K562 (cell line): ENCODE results near the gene ALDH16A1. TPM values are rescaled to one million over a fixed set of nuclear protein-coding genes. Genes with fewer than 3 reads are reported as not detected.
A peak's percentile ranks its signal among the peaks of the same experiment; 100 is the strongest.

Experiments used
- ARNT ChIP-seq, 2 experiments: fragments of 450-650 bp; IDR thresholded peaks; 2 replicates each; pipeline ENCODE4 v1.6.1; 2016; ENCODE audit warnings: mild to moderate bottlenecking in 1 of 2
- ATF1 ChIP-seq, 2 experiments: fragments of 450-650 bp in 1 of 2; IDR thresholded peaks; 2 replicates each; pipeline ENCODE4 v1.6.1; 2016; ENCODE audit warnings: missing compliant biosample characterization in 1 of 2, missing genetic modification characterization in 1 of 2
- BRD4 ChIP-seq: fragments of 200-600 bp; sonication (generic); IDR thresholded peaks from 2 replicates; pipeline ENCODE4 v1.6.1; 2017; ENCODE audit warnings: inconsistent platforms
- BRF2 ChIP-seq: IDR thresholded peaks from 3 replicates; pipeline ENCODE4 v1.6.1; 2011; ENCODE audit warnings: borderline replicate concordance, mild to moderate bottlenecking; ENCODE audit not compliant: insufficient read length, insufficient read depth
- GTF2E2 ChIP-seq: fragments of 200-800 bp; sonication (Bioruptor generic); IDR thresholded peaks from 2 replicates; pipeline ENCODE4 v1.6.1; 2016; ENCODE audit warnings: missing genetic modification characterization, missing compliant biosample characterization
- HES1 ChIP-seq: fragments of 450-650 bp; IDR thresholded peaks from 2 replicates; pipeline ENCODE4 v1.6.1; 2016; ENCODE audit warnings: low read depth, mild to moderate bottlenecking, moderate library complexity
- LEF1 ChIP-seq: fragments of 450-650 bp; IDR thresholded peaks from 2 replicates; pipeline ENCODE4 v1.6.1; 2016; ENCODE audit warnings: mild to moderate bottlenecking
- MTA3 ChIP-seq: fragments of 450-650 bp; formaldehyde crosslinking; IDR thresholded peaks from 2 replicates; pipeline ENCODE4 v1.6.1; 2017; ENCODE audit warnings: mild to moderate bottlenecking, borderline replicate concordance
- NR2C2 ChIP-seq, 2 experiments: fragments of 200-800 bp in 1 of 2; sonication (Bioruptor generic) in 1 of 2; sonication (generic) in 1 of 2; formaldehyde crosslinking in 1 of 2; IDR thresholded peaks; 2 replicates each; pipeline versions ENCODE4 v1.6.1 to v1.8.0; 2016 to 2022; ENCODE audit warnings: mild to moderate bottlenecking in 1 of 2, missing compliant biosample characterization in 1 of 2, missing genetic modification characterization in 1 of 2, missing genetic modification reagents in 1 of 2
- NR2F6 ChIP-seq: fragments of 450-650 bp; formaldehyde crosslinking; IDR thresholded peaks from 2 replicates; pipeline ENCODE4 v1.4.0; 2020; ENCODE audit warnings: mild to moderate bottlenecking
- PHB2 ChIP-seq: fragments of 450-650 bp; IDR thresholded peaks from 2 replicates; pipeline ENCODE4 v1.6.1; 2017; ENCODE audit warnings: low read depth
- POLR2A ChIP-seq: fragments of 450-650 bp; conservative IDR thresholded peaks from 2 replicates; pipeline ENCODE4 v1.6.1; 2016
- POLR2H ChIP-seq: IDR thresholded peaks from 2 replicates; pipeline ENCODE4 v1.6.1; 2016; ENCODE audit warnings: missing genetic modification characterization, low read depth, mild to moderate bottlenecking, control low read depth, missing compliant biosample characterization, moderate library complexity
- TAL1 ChIP-seq: fragments of 450-650 bp; IDR thresholded peaks from 2 replicates; pipeline ENCODE4 v1.6.1; 2016; ENCODE audit warnings: mild to moderate bottlenecking
- THRB ChIP-seq: fragments of 450-650 bp; formaldehyde crosslinking; conservative IDR thresholded peaks from 2 replicates; pipeline ENCODE4 v1.4.0; 2022; ENCODE audit warnings: mild to moderate bottlenecking, missing genetic modification characterization
- ZKSCAN1 ChIP-seq: fragments of 150-350 bp; IDR thresholded peaks from 2 replicates; pipeline ENCODE4 v1.6.1; 2016; ENCODE audit warnings: low read depth, low read length
- polyA plus RNA-seq, 8 experiments: library from polyadenylated mRNA; depleted of rRNA in 4 of 8; stranded (reverse) in 5 of 8; unstranded in 3 of 8; fragments of >200 nt; fragmentation: Nextera tagmentation in 2 of 8; fragmentation: Illumina TruSeq in 1 of 8; extraction: Ambion mirVana in 2 of 8; extraction: Trizol in 1 of 8; gene quantifications; 2 replicates each; pipeline versions ENCODE4 v1.2.1 to v1.2.3, GENCODE V29; 2011 to 2014; ENCODE audit warnings: inconsistent platforms in 1 of 8, missing spikeins in 1 of 8
- total RNA-seq, 7 experiments: library from RNA; depleted of rRNA in 6 of 7; stranded (reverse); fragments of >200 nt in 6 of 7; fragmentation: Illumina TruSeq in 2 of 7; extraction: Trizol in 2 of 7; gene quantifications; 2 replicates each; pipeline versions ENCODE4 v1.2.1 to v1.2.3, GENCODE V29; 2011 to 2021; ENCODE audit warnings: low replicate concordance in 1 of 7

The ALDH16A1 gene
- total and polyA plus RNA-seq, 9 of the 15 experiments (the other 6 are each of a cell fraction or from before 2014, with no cell fraction given) = 2.2 to 52.2 (median 7.6) TPM

GRCh38 chr19:49453757-49454240 lies 774 bp downstream of the ALDH16A1 start (continued):
- TF ChIP-seq LEF1 (0 out of 2 replicates have a peak, but pooled peaks have one; percentile 26), ZKSCAN1 (0 out of 2 replicates have a peak, but pooled peaks have one; percentile 4), BRF2 (no peak), MTA3 (peak; percentile 21), ATF1 (CRISPR knock-in tag; IDR thresholded peaks at IDR 0.05) (no peak), ATF1 (tag; IDR thresholded peaks at IDR 0.05) (0 out of 2 replicates have a peak, but pooled peaks have one; percentile 6), POLR2A (peak; percentile 22), TAL1 (peak; percentile 39; the same call in 1 of the 2 replicates), GTF2E2 (tag) (peak; percentile 11; the same call in 1 of the 2 replicates), PHB2 (0 out of 2 replicates have a peak, but pooled peaks have one; percentile 24), HES1 (0 out of 2 replicates have a peak, but pooled peaks have one; percentile 15), NR2C2 (CRISPR knock-in tag; IDR thresholded peaks at IDR 0.05) (no peak), NR2C2 (tag; IDR thresholded peaks at IDR 0.05) (peak; percentile 64), BRD4 (peak; percentile 33; the same call in 1 of the 2 replicates), ARNT (IDR thresholded peaks at IDR 0.05) (peak in 1 of 2 experiments; percentile 31; a peak in 1 of 4 replicates), THRB (no peak), NR2F6 (CRISPR knock-in tag) (no peak), POLR2H (tag) (peak; percentile 87)
